COLO668 (cell line): ENCODE measurements around the gene TAF8.

Experiments
- DNase-seq: peaks from one replicate; lab custom pipeline; 2025; ENCODE audit not compliant: unreplicated experiment; lab: John Stamatoyannopoulos, UW

TAF8 gene

GRCh38 chr6:42120895-42121865 lies 70.9 kb downstream of the TAF8 start:
- DNase-seq: no peak

DNA sequence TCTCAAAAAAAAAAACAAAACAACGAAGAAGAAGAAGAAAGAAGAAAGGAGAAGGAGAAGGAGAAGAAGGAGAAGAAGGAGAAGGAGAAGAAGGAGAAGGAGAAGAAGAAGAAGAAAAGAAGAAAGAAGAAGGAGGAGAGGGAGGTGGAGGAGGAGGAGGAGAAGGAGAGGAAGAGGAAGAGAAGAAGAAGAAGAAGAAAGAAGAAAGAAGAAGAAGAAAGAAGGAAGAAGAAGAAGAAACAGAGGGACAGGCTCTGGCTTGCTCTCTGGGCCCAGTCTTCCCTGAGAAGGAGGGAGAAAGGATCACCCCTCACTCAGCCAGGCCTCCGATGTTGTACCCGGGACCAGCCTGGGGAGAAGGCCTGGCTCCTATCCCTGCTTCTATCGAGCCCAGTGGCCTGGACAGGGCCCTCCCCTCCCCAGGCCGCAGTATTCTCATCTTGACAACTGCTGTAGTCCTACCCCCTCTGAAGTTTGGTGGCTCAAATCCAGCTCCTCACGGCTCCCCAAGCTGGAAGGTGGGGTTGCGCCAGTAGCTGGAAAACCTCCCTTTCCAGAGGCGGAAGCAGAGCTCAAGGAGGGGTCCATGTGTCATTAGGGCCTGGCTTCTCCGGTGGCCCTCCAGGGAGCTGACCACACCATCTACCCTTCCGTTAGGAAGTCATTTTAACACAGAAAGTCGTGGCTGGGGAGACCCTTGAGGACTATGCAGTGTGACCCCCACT lies 73.2 kb downstream of the TAF8 start:
- DNase-seq: no peak

DNA sequence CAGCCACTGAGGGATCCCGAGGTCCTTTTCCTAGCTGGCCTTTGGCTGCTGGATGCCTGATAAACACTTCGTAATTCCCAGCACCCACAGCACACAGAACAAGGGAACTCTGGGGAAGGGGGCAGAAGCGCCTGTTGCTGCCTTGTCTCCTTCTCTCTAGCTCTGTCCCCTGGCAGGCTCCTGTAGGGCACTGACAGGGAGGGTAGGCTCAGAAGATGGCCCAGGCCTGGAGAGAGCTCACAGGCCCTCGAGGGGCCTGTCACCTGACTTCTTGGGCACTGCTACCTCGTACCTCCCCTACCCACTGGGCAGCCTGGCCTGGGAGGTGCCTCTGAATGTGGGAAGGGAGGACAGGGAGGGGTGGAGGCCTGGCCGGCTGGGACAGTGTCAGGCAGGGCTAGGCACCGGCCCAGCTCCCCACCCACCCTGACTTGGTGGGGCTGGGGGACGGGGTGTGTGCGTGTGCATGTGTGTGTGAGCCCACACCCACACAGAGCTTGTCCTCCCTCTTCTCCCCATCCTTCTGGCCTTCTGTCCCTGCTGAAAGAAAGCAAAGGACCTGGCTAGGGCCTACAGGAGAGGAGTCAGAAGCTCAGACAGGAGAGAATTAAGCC lies 74.0 kb downstream of the TAF8 start:
- DNase-seq: no peak

DNA sequence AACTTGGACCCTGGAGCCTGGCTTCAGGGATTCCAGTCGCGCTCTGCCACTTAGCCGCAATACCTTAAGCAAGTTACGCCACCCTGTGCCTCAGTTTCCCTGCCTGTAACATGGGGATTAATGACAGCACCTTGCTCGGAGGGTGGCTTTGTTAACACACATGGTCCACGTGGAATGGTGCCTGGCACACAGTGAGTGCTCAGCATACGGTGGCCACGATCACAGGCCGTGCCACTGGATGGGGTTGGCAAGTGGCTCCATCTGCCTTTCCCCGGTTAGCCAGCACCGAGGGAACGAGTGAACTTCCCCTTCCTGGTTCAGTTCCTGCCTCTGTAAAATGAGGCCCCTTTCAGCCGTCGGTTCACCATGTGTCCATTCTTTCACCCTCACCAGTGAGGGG lies 74.9 kb downstream of the TAF8 start:
- DNase-seq: no peak

- no peak for DNase-seq
Measured at GRCh38 chr6:42125663-42126062, 75.3 kb downstream of the TAF8 start.

GRCh38 chr6:42128460-42129359 lies 78.4 kb downstream of the TAF8 start:
- DNase-seq: no peak

GRCh38 chr6:42129360-42129676 lies 79.0 kb downstream of the TAF8 start:
- no peak for DNase-seq

DNA sequence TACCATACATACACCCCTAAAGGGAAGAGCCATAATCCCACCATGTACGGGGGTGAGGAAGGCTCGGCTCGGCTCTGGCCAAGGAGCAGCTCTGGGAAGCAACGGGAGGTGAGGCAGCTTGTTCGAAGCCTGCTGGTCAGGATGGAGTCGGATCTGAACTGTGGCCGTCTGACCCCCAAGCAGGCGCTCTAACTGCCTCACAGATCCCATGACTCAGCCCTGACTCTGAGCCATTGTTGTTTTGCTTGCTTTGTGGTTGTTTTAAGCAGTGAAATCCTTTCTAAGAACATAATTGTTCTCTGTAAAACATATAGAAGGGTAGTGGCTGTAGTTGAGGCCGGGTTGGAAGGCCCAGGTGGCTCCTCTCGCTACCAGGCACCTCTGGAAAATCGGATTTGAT lies 81.2 kb downstream of the TAF8 start:
- no peak for DNase-seq

DNA sequence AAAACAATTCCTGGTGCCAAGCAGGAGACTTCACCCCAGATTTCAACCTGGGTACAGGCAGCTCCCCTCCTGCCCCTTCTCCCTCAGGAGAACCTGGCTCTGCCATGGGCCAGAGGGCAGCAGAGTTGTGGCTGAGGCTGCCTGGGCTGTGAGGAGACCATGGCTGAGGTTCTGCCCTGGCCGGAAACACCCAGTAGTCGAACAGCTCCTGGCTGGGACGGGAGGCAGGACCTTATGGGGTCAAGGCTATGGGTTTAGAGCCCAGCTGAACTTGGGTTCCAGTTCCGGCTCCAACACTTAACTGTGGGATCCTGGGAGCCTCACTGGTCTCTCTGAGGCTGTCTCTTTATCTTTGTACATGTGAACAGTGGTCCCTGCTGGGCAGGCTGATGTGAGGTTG lies 83.6 kb downstream of the TAF8 start:
- no peak for DNase-seq

DNA sequence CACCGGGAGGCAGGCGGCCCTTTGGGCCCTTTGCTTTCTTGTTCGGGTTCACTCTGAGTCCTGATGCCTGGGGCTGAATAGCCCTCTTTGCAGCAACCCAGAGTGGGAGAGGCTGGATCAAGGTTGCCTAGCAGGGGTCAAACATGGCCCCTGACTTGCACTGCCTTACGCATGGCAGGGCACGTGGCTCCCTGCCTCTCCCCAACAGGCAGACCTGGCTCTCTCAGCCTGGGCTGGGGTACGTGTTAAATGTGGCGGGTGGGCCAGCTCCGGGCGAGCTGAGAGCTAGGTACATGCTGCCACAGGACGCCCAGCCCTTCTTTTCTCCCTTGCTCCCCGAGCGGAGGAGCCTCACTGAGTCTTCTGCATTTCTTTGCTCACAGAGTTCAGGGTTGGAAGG lies 84.8 kb downstream of the TAF8 start:
- DNase-seq: no peak

DNA sequence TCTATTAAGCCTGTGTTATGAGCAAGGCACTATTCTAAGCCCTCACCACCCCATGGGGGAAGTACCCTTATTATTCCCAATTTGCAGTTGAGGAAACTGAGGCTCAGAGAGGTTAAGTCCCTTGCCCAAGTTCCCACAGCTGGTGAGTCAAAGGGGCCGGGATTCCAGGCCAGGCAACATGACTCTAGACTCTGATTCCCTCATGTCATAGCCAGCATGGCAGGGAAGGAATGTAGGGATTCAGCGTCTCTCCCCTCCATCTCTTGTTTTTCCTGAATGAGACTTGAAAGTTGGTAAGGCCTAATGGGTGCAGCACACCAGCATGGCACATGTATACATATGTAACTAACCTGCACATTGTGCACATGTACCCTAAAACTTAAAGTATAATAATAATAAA lies 85.4 kb downstream of the TAF8 start:
- no peak for DNase-seq

DNA sequence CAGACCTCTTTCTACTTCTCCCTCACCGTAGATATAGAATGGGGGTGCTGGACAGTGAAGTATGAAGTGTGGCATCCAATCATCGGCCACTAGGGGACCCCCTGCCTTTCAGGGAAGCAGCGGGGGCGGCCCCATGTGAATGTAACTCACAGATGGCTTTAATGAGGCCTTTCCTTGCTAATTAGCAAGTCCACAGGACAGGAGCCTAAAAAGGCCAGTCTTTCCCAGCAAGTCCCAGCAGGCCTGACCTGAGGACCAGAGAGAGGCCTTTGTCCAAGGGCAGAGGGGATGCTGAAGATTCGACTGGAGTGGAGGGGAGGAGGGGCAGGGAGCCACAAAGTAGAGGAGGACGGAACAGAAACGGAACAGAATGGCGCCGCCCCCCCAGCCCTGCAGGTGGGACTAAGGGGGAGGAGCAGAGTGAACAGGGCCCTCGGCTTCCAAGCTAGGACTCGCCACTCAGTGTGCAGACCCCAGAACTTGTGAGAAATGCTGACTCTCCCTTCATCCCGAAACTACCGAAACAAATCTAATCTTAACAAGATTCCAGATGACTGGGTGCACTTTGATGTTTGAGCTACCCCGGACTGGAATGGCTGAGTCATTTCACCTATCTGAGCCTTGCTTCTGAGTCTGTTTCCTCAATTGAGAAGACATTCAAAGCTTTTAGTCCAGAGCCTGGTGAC lies 86.3 kb downstream of the TAF8 start:
- DNase-seq: no peak
